NB4 (cell line): ENCODE data around the gene YIPF3.
"Not testable (repeated sequence)": the region's sequence is repeated elsewhere in the genome, so short reads cannot be mapped to it uniquely, and the experiment has no call there.

Experiments used
- DNase-seq: peaks from one replicate; pipeline ENCODE4 v3.0.0; 2010; ENCODE audit warnings: low read depth
- H3K4me3 ChIP-seq: one replicate; pipeline ENCODE4 v1.5.1; 2011; ENCODE audit warnings: mild to moderate bottlenecking, low read depth, low read length, moderate library complexity
- MYC ChIP-seq: IDR thresholded peaks from 2 replicates; pipeline ENCODE4 v1.6.1; 2011; ENCODE audit warnings: low read depth, low read length
- POLR2A ChIP-seq: IDR thresholded peaks from 2 replicates; pipeline ENCODE4 v1.6.1; 2011; ENCODE audit warnings: mild to moderate bottlenecking; ENCODE audit not compliant: insufficient read length; ENCODE audit errors: extremely low read depth
- TF ChIP-seq, protein P1 (sequence below): IDR thresholded peaks from one replicate; pipeline ENCODE4 v1.5.1; 2012; ENCODE audit warnings: low read depth, low read length
- TF ChIP-seq, protein P2 (sequence below): IDR thresholded peaks from 2 replicates; pipeline ENCODE4 v1.6.1; 2011; ENCODE audit warnings: low read depth, low read length

The YIPF3 gene

DNA sequence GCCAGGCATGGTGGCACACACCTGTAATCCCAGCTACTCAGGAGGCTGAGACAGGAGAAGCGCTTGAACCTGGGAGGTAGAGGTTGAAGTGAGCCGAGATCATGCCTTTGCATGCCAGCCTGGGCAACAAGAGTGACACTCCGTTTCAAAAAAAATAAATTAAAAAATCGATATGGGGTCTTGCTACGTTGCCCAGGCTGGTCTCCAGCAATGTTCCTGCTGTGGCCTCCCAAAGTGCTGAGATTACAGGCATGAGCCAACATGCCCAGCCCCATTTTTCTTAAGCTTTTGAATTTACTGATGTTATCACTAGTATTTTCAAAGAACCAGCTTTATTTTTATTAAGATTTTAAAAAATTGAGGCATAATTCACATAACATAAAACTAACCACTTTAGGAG is 23.8 kb upstream of the YIPF3 start:
- H3K4me3 ChIP-seq: no peak overlapping the region
- no peak for DNase-seq
- TF ChIP-seq, protein P1, sequence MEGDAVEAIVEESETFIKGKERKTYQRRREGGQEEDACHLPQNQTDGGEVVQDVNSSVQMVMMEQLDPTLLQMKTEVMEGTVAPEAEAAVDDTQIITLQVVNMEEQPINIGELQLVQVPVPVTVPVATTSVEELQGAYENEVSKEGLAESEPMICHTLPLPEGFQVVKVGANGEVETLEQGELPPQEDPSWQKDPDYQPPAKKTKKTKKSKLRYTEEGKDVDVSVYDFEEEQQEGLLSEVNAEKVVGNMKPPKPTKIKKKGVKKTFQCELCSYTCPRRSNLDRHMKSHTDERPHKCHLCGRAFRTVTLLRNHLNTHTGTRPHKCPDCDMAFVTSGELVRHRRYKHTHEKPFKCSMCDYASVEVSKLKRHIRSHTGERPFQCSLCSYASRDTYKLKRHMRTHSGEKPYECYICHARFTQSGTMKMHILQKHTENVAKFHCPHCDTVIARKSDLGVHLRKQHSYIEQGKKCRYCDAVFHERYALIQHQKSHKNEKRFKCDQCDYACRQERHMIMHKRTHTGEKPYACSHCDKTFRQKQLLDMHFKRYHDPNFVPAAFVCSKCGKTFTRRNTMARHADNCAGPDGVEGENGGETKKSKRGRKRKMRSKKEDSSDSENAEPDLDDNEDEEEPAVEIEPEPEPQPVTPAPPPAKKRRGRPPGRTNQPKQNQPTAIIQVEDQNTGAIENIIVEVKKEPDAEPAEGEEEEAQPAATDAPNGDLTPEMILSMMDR: no peak
- TF ChIP-seq, protein P2, sequence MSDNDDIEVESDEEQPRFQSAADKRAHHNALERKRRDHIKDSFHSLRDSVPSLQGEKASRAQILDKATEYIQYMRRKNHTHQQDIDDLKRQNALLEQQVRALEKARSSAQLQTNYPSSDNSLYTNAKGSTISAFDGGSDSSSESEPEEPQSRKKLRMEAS: no peak
- no peak for TF ChIP-seq POLR2A
- no peak for TF ChIP-seq MYC

DNA sequence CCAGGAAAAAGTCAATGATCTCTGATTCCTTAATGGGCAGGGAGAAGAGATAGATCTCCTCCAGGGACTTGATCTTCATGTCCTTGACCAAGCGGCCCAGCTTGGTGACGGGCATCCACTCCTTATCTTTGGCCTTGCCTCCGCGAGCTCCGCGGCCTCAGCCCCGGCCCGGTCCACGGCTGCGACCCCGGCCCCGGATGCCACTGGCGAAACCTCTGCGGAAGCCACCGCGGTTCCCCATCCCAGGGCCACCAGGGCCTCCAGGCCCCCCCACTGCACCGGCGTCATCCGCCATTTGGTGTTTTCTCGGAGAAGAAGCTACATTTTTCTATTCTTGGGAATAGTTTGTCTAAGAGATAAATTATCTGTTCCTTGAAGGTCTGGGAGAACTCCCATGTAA is 22.7 kb upstream of the YIPF3 start:
- not testable (repeated sequence) for DNase-seq, H3K4me3 ChIP-seq

DNA sequence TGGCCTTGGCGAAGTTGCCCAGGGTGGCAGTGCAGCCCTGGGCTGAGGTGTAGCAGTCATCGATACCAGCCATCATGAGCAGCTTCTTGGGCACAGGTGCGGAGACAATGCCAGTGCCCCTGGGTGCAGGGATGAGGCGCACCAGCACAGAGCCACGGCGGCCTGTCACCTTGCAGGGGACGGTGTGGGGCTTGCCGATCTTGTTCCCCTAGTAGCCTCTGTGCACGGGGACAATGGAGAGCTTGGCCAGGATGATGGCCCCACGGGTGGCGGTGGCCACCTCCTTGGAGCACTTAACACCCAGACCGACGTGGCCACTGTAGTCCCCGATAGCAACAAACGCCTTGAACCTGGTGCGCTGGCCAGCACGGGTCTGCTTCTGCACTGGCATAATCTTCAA is 22.3 kb upstream of the YIPF3 start:
- not testable (repeated sequence) for DNase-seq, H3K4me3 ChIP-seq

DNA sequence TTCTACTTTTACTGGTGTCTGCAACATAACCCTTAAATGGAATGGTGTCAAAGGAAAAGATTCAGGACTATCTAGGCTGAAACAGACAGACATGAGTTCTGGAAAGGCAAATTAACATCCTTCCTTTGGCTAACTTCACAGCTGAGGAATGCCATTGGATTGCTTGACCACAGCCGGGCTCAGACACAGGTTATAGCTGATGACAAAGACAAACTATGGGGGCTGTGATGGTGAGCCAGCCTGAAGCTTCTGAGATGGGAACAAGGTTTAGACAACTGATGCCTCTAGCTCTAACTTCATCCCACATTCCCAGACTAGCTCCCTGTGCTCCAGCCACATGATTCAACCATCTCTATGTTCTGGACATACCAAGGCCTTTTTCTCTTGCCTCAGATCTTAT is 15.5 kb upstream of the YIPF3 start:
- H3K4me3 ChIP-seq: no peak overlapping the region
- no peak for DNase-seq
- TF ChIP-seq POLR2A: no peak
- TF ChIP-seq MYC: no peak
- TF ChIP-seq, protein P2: no peak
- TF ChIP-seq, protein P1: no peak

DNA sequence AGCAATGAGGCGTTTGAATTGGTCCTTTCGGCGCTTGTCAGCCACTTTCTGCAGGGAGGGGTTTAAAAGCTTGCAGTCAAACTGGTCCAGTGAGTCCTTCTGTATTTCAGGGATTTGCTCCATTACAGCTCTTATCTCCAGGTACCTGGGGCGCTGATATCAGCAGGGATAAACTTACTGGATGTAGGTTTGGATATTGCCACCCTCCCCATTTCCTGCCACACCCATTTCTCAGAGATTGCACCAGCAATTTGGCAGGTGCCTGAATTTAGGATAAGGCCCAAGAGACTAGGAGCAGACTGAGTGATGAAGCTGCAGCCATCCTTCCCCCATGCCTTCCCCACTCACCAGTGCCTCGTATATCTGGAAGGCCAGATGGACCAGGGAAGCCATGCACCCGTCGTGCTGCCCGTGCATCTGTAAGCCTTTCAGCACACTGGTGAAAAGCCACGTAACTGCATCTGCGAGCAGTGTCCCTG is 7.8 kb upstream of the YIPF3 start:
- H3K4me3 ChIP-seq: no peak overlapping the region
- TF ChIP-seq MYC (no peak), POLR2A (no peak)
- TF ChIP-seq, protein P2: no peak
- TF ChIP-seq, protein P1: no peak
- no peak for DNase-seq

DNA sequence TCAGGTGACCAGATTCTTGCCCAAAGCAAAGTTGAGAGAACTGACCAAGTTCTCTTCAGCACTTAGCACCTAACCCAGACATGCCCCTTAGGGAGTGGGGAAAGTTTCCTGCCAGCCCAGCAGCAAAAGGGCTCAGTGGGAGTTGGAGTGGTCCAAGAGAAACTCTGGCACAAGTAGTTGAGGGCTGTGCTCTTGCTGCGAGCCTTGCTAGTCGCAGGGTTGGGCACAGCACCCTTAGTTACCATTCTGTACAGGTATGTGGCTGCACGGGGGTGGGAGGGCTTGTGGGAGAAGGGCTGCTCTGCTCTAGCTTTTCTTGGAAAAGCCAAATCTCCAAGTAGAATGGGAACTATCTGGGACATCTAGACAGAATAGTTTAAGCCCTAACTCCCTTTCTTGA is 6.6 kb upstream of the YIPF3 start:
- no peak overlapping the region for H3K4me3 ChIP-seq
- DNase-seq: no peak
- TF ChIP-seq, protein P2: no peak
- TF ChIP-seq MYC: no peak

DNA sequence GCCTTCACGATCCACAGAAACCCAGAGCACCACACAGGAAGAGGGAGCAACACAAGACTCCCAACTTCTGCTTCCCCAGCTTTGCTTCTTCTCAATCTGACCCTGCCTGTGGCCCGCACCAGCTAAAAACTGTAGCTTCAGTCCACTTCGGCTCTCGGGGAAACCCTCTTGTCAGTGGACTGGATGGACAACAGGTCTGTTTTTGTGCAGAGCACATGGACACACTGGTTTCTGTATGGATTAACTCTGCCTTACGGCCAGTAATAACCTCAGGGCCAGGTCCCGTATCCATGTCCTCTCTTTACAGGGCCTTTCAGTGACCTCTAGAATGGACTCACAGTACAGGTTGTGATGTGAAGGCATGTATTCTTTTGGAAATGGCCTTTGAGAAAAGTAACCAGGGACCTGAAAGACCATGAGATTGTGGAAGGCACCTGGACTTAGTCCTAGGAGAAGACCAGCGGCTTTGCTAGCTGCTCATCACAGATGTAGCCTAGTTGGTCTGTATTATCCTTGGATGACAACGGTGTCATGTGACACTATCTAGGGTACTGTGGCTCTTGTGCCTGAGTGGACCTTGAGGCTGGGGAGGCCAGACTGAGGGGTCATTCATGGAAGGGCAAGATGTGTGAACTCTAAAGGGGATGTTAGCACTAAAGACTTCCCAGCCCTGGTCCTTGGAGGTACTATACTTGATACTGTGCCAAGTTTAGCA is 6.0 kb upstream of the YIPF3 start:
- TF ChIP-seq POLR2A (no peak), MYC (no peak)
- TF ChIP-seq, protein P1: no peak
- TF ChIP-seq, protein P2: no peak
- peak; percentile 17 for DNase-seq
- no peak overlapping the region for H3K4me3 ChIP-seq
